ENCODE data around the gene TUBGCP6. TPM values are rescaled to one million over a fixed set of nuclear protein-coding genes. Genes with fewer than 3 reads are reported as not detected.
A peak's percentile ranks its signal among the peaks of the same experiment; 100 is the strongest.

The TUBGCP6 gene
- total and polyA plus RNA-seq, 2 donors (not counting 1 experiment from before 2014, with no cell fraction given) = 137 to 178 TPM

- H3K9me3 ChIP-seq (ENCODE audit: control extremely low read depth in 1 of 3, control insufficient read depth in 2 of 3, insufficient read depth in 1 of 3, low read length in 2 of 3) = no peaks in the 10 kb centered on the region
- DNase-seq = peak; percentile 85
- H3K36me3 ChIP-seq (replicated peaks in 1 of 2; ENCODE audit: control extremely low read depth in 1 of 2, control insufficient read depth in 1 of 2, extremely low read depth in 1 of 2, insufficient read depth in 2 of 2, low read length in 1 of 2) = peaks cover 0 to 29% of the 10 kb centered on the region in 2 experiments
- POLR2A ChIA-PET = interaction anchor here (0.5 to 3.1 kb wide), 8 partner anchors 18 to 370 kb away, joined by 3 to 12 read pairs (median 4); partner anchors contain the start of gene SCO2
- H3K27ac ChIP-seq (ENCODE audit: low read length in 2 of 2) = peak within 1 kb of the TSS; percentile 41 to 49
- Mint-ChIP-seq H3K27ac (peak within 1 kb of the TSS; percentile 76), H3K4me3 (peak within 1 kb of the TSS; percentile 86), H3K9me3 (ENCODE audit: insufficient read depth) (no peaks in the 10 kb centered on the region), H3K27me3 (no peaks in the 10 kb centered on the region), H3K4me1 (peaks cover 24% of the 10 kb centered on the region)
- intact Hi-C loops (cut with micrococcal nuclease) = loop anchor here (5.0 kb wide), 1 partner anchor 331 kb away; the partner anchor contains the start of gene CHKB
- H3K27me3 ChIP-seq (replicated peaks in 1 of 4; ENCODE audit: control extremely low read depth in 1 of 4, control insufficient read depth in 3 of 4, insufficient read depth in 4 of 4, low read length in 3 of 4) = no peaks in the 10 kb centered on the region
- CTCF ChIA-PET = interaction anchor here (0.7 to 3.8 kb wide), 25 partner anchors 8 to 370 kb away, joined by 3 to 52 read pairs (median 5); partner anchors contain the start of genes DENND6B, MAPK12, SCO2 and SYCE3
- peaks cover 15 to 44% of the 10 kb centered on the region in 2 donors for H3K4me1 ChIP-seq (ENCODE audit: control insufficient read depth in 2 of 2, insufficient read depth in 2 of 2, low read length in 2 of 2)
- H2AFZ ChIP-seq (ENCODE audit: insufficient read depth, low read depth, low read length, poor library complexity, severe bottlenecking) = peak within 1 kb of the TSS; percentile 83
- ATAC-seq (ENCODE audit: low read depth) = peak; percentile 84
- peak within 1 kb of the TSS; percentile 56 to 81 (median 79) for H3K4me3 ChIP-seq (ENCODE audit: control extremely low read depth in 1 of 5, extremely low read depth in 1 of 5, insufficient read depth in 1 of 5, low read depth in 2 of 5, low read length in 4 of 5)
- peak within 1 kb of the TSS; percentile 79 for H3K9ac ChIP-seq (ENCODE audit: low read length)
- WGBS (ENCODE audit: insufficient coverage) = under 1% methylated on average over 81 of the region's 81 CpGs
- peaks cover 27% of the 10 kb centered on the region for H3K79me2 ChIP-seq (ENCODE audit: control insufficient read depth, insufficient read depth, low read length)
- peak within 1 kb of the TSS; percentile 95 for H3K4me2 ChIP-seq (replicated peaks; ENCODE audit: low read depth, low read length, poor library complexity, severe bottlenecking)
- H4K20me1 ChIP-seq (ENCODE audit: control insufficient read depth, insufficient read depth, low read length, poor library complexity, severe bottlenecking) = peaks cover 38% of the 10 kb centered on the region
- TF ChIP-seq EZH2 (IDR thresholded peaks at IDR 0.05; ENCODE audit: borderline replicate concordance, insufficient read depth, low read depth, low read length, poor library complexity, severe bottlenecking) = no peak
- TF ChIP-seq CTCF (IDR thresholded peaks at IDR 0.05) = no peak
Observed at GRCh38 chr22:50250555-50251476, 6.0 kb upstream of the TUBGCP6 start, which contains the start of gene HDAC10. HDAC10 (minus strand) TSS chr22:50251265; CDS start chr22:50251032, 233 bp downstream.

Measured in B cell (primary cell).